ENCODE data around the gene MAST2.

MAST2 gene

GRCh38 chr1:45884700-45885099 lies 81.3 kb downstream of the MAST2 start:
- no peak for DNase-seq
- Histone ChIP-seq H3K36me3 (replicated peaks; ENCODE audit: insufficient read depth, low read length) (no peaks in the 10 kb centered on the region), H3F3A (ENCODE audit: insufficient read depth, low read length) (no peaks in the 10 kb centered on the region), H3K9ac (ENCODE audit: low read length) (no peak overlapping the region), H3K9me2 (replicated peaks; ENCODE audit: insufficient read depth, low read length) (no peaks in the 10 kb centered on the region), H3K4me1 (ENCODE audit: low read length) (peaks cover 14% of the 10 kb centered on the region), H3K27me3 (replicated peaks; ENCODE audit: insufficient read depth, low read length) (no peaks in the 10 kb centered on the region), H3K79me2 (ENCODE audit: low read length) (peaks cover 13% of the 10 kb centered on the region), H3K4me3 (ENCODE audit: low read length) (no peak overlapping the region), H3K4me2 (ENCODE audit: low read depth, low read length) (no peak overlapping the region), H4K20me1 (ENCODE audit: insufficient read depth, low read length) (no peaks in the 10 kb centered on the region), H3K9me3 (replicated peaks; ENCODE audit: insufficient read depth, low read length) (no peaks in the 10 kb centered on the region), H2AFZ (ENCODE audit: low read length) (no peak overlapping the region), H3K27ac (ENCODE audit: low read length) (no peak overlapping the region)
- TF ChIP-seq EZH2 (optimal IDR thresholded peaks at IDR 0.05; ENCODE audit: low read depth, low read length): no peak

- Histone ChIP-seq H2AFZ (ENCODE audit: low read length) (no peak overlapping the region), H3K79me2 (ENCODE audit: low read length) (peaks cover 21% of the 10 kb centered on the region), H3F3A (ENCODE audit: insufficient read depth, low read length) (no peaks in the 10 kb centered on the region), H3K9ac (ENCODE audit: low read length) (no peak overlapping the region), H3K4me2 (ENCODE audit: low read depth, low read length) (no peak overlapping the region), H3K36me3 (replicated peaks; ENCODE audit: insufficient read depth, low read length) (no peaks in the 10 kb centered on the region), H3K9me3 (replicated peaks; ENCODE audit: insufficient read depth, low read length) (no peaks in the 10 kb centered on the region), H3K27ac (ENCODE audit: low read length) (no peak overlapping the region), H3K9me2 (replicated peaks; ENCODE audit: insufficient read depth, low read length) (no peaks in the 10 kb centered on the region), H3K4me1 (ENCODE audit: low read length) (0 out of 2 replicates have a peak, but pooled peaks cover 9% of the 10 kb centered on the region), H4K20me1 (ENCODE audit: insufficient read depth, low read length) (no peaks in the 10 kb centered on the region), H3K4me3 (ENCODE audit: low read length) (no peak overlapping the region), H3K27me3 (replicated peaks; ENCODE audit: insufficient read depth, low read length) (no peaks in the 10 kb centered on the region)
- no peak for DNase-seq
- TF ChIP-seq CTCF (IDR thresholded peaks at IDR 0.05; ENCODE audit: low read length): no peak
- TF ChIP-seq EZH2 (optimal IDR thresholded peaks at IDR 0.05; ENCODE audit: low read depth, low read length): no peak
- TF ChIP-seq EZH2phosphoT487 (IDR thresholded peaks at IDR 0.05; ENCODE audit: low read length): no peak
Observed at GRCh38 chr1:45886229-45886628, 82.8 kb downstream of the MAST2 start.

- Histone ChIP-seq H3K27me3 (replicated peaks; ENCODE audit: insufficient read depth, low read length) (no peaks in the 10 kb centered on the region), H4K20me1 (ENCODE audit: insufficient read depth, low read length) (no peaks in the 10 kb centered on the region), H2AFZ (ENCODE audit: low read length) (no peak overlapping the region), H3F3A (ENCODE audit: insufficient read depth, low read length) (no peaks in the 10 kb centered on the region), H3K4me1 (ENCODE audit: low read length) (0 out of 2 replicates have a peak, but pooled peaks cover 9% of the 10 kb centered on the region), H3K4me2 (ENCODE audit: low read depth, low read length) (no peak overlapping the region), H3K9ac (ENCODE audit: low read length) (no peak overlapping the region), H3K9me3 (replicated peaks; ENCODE audit: insufficient read depth, low read length) (no peaks in the 10 kb centered on the region), H3K79me2 (ENCODE audit: low read length) (peaks cover 24% of the 10 kb centered on the region), H3K9me2 (replicated peaks; ENCODE audit: insufficient read depth, low read length) (no peaks in the 10 kb centered on the region), H3K4me3 (ENCODE audit: low read length) (no peak overlapping the region), H3K36me3 (replicated peaks; ENCODE audit: insufficient read depth, low read length) (no peaks in the 10 kb centered on the region), H3K27ac (ENCODE audit: low read length) (no peak overlapping the region)
- TF ChIP-seq EZH2 (optimal IDR thresholded peaks at IDR 0.05; ENCODE audit: low read depth, low read length) (no peak), EZH2phosphoT487 (IDR thresholded peaks at IDR 0.05; ENCODE audit: low read length) (no peak), CTCF (IDR thresholded peaks at IDR 0.05; ENCODE audit: low read length) (no peak)
- no peak for DNase-seq
Observed at GRCh38 chr1:45887156-45887842, 83.9 kb downstream of the MAST2 start.

- DNase-seq: no peak
- H3F3A ChIP-seq (ENCODE audit: insufficient read depth, low read length): no peaks in the 10 kb centered on the region
- H3K4me2 ChIP-seq (ENCODE audit: low read depth, low read length): no peak overlapping the region
- 0 out of 2 replicates have a peak, but pooled peaks cover 9% of the 10 kb centered on the region for H3K4me1 ChIP-seq (ENCODE audit: low read length)
- no peak overlapping the region for H3K9ac ChIP-seq (ENCODE audit: low read length)
- no peak overlapping the region for H2AFZ ChIP-seq (ENCODE audit: low read length)
- H3K36me3 ChIP-seq (replicated peaks; ENCODE audit: insufficient read depth, low read length): no peaks in the 10 kb centered on the region
- H3K9me2 ChIP-seq (replicated peaks; ENCODE audit: insufficient read depth, low read length): no peaks in the 10 kb centered on the region
- peaks cover 16% of the 10 kb centered on the region for H3K79me2 ChIP-seq (ENCODE audit: low read length)
- no peaks in the 10 kb centered on the region for H3K27me3 ChIP-seq (replicated peaks; ENCODE audit: insufficient read depth, low read length)
- H3K4me3 ChIP-seq (ENCODE audit: low read length): no peak overlapping the region
- H3K27ac ChIP-seq (ENCODE audit: low read length): no peak overlapping the region
- TF ChIP-seq EZH2phosphoT487 (IDR thresholded peaks at IDR 0.05; ENCODE audit: low read length) (no peak), CTCF (IDR thresholded peaks at IDR 0.05; ENCODE audit: low read length) (no peak), EZH2 (optimal IDR thresholded peaks at IDR 0.05; ENCODE audit: low read depth, low read length) (no peak)
- H4K20me1 ChIP-seq (ENCODE audit: insufficient read depth, low read length): no peaks in the 10 kb centered on the region
- H3K9me3 ChIP-seq (replicated peaks; ENCODE audit: insufficient read depth, low read length): no peaks in the 10 kb centered on the region
Observed at GRCh38 chr1:45890078-45890477, 86.7 kb downstream of the MAST2 start.
